NCI-H1436 (cell line): ENCODE results near the gene GRM7.

Experiments used
- DNase-seq: peaks from one replicate; lab custom pipeline; 2025; lab: John Stamatoyannopoulos, UW

Gene GRM7

GRCh38 chr3:6971933-6972332 lies 111.0 kb downstream of the GRM7 start:
- DNase-seq: no peak

- no peak for DNase-seq
Measured at GRCh38 chr3:6985848-6986247, 124.9 kb downstream of the GRM7 start.

- no peak for DNase-seq
Measured at GRCh38 chr3:6989608-6990291, 128.8 kb downstream of the GRM7 start.

GRCh38 chr3:6994081-6994668 lies 133.3 kb downstream of the GRM7 start:
- DNase-seq: no peak

GRCh38 chr3:7000501-7000900 lies 139.6 kb downstream of the GRM7 start:
- DNase-seq: no peak

- no peak for DNase-seq
Measured at GRCh38 chr3:7001370-7001769, 140.5 kb downstream of the GRM7 start.

GRCh38 chr3:7015683-7016440 lies 154.9 kb downstream of the GRM7 start:
- DNase-seq: no peak

GRCh38 chr3:7025581-7026300 lies 164.8 kb downstream of the GRM7 start:
- DNase-seq: no peak

- DNase-seq: no peak
Measured at GRCh38 chr3:7029562-7029961, 168.6 kb downstream of the GRM7 start.

GRCh38 chr3:7038394-7038793 lies 177.5 kb downstream of the GRM7 start:
- peak; percentile 1 for DNase-seq

GRCh38 chr3:7062714-7063113 lies 201.8 kb downstream of the GRM7 start:
- no peak for DNase-seq

GRCh38 chr3:7070461-7070860 lies 209.5 kb downstream of the GRM7 start:
- no peak for DNase-seq

GRCh38 chr3:7074217-7074616 lies 213.3 kb downstream of the GRM7 start:
- DNase-seq: no peak

- DNase-seq: peak; percentile 11
Measured at GRCh38 chr3:7075117-7075516, 214.2 kb downstream of the GRM7 start.

- DNase-seq: no peak
Measured at GRCh38 chr3:7075901-7076300, 215.0 kb downstream of the GRM7 start.

GRCh38 chr3:7082244-7082643 lies 221.3 kb downstream of the GRM7 start:
- DNase-seq: no peak

GRCh38 chr3:7086417-7086816 lies 225.5 kb downstream of the GRM7 start:
- DNase-seq: no peak

- no peak for DNase-seq
Measured at GRCh38 chr3:7095116-7095515, 234.2 kb downstream of the GRM7 start.

- DNase-seq: no peak
Measured at GRCh38 chr3:7100136-7100535, 239.2 kb downstream of the GRM7 start.

- no peak for DNase-seq
Measured at GRCh38 chr3:7106635-7107034, 245.7 kb downstream of the GRM7 start.

- no peak for DNase-seq
Measured at GRCh38 chr3:7112523-7113056, 251.7 kb downstream of the GRM7 start.

- DNase-seq: no peak
Measured at GRCh38 chr3:7144697-7145308, 283.9 kb downstream of the GRM7 start.
